ENCODE measurements around the gene GAPDH.
"Not testable (repeated sequence)": the region's sequence is repeated elsewhere in the genome, so short reads cannot be mapped to it uniquely, and the experiment has no call there.

GAPDH gene

GRCh38 chr12:6569312-6569711 is 35.0 kb downstream of the GAPDH start:
- DNase-seq, result no peak

GRCh38 chr12:6569786-6570185 is 35.5 kb downstream of the GAPDH start:
- no peak for DNase-seq

- peak; percentile 11 to 33 for DNase-seq
These were observed 36.1 kb downstream of the GAPDH start for GRCh38 chr12:6570264-6570887.

- DNase-seq, result no peak
These were observed 38.7 kb downstream of the GAPDH start for GRCh38 chr12:6573001-6573400.

GRCh38 chr12:6574576-6575295 is 40.4 kb downstream of the GAPDH start:
- DNase-seq, result no peak

- no peak for DNase-seq
These were observed 41.3 kb downstream of the GAPDH start for GRCh38 chr12:6575648-6576047.

GRCh38 chr12:6582196-6582595 is 47.9 kb downstream of the GAPDH start:
- DNase-seq, result no peak

GRCh38 chr12:6582959-6583358 is 48.6 kb downstream of the GAPDH start:
- DNase-seq, result no peak

- DNase-seq, result no peak
These were observed 50.0 kb downstream of the GAPDH start for GRCh38 chr12:6584293-6584692.

- not testable (repeated sequence) for DNase-seq
These were observed 52.3 kb downstream of the GAPDH start for GRCh38 chr12:6586569-6586968.
